Measurements from ENCODE around the gene SON.

- no peak for TF ChIP-seq CTCF (IDR thresholded peaks at IDR 0.05; ENCODE audit: insufficient read depth, low read length)
- TF ChIP-seq GABPA (IDR thresholded peaks at IDR 0.05; ENCODE audit: low read depth) = no peak
- TF ChIP-seq POLR2AphosphoS5 (IDR thresholded peaks at IDR 0.05; ENCODE audit: low read depth) = no peak
- TF ChIP-seq REST (IDR thresholded peaks at IDR 0.05; ENCODE audit: insufficient replicate concordance, low read depth) = no peak
Observed at GRCh38 chr21:33561373-33561772, 18.5 kb downstream of the SON start.
